Large intestine (tissue), 3 donors: ENCODE measurements around the gene IL18. TPM values are rescaled to one million over a fixed set of nuclear protein-coding genes. Genes with fewer than 3 reads are reported as not detected.
A peak's percentile ranks its signal among the peaks of the same experiment; 100 is the strongest.

Source experiments
- DNase-seq, 2 donors: peaks; one replicate each; pipeline versions ENCODE4 v3.0.0 to v3.0.0-alpha.2; 2013
- H3K27ac ChIP-seq: one replicate; pipeline ENCODE4 v1.5.1; 2013; ENCODE audit warnings: low read length
- H3K27me3 ChIP-seq: 2 replicates; pipeline ENCODE4 v1.6.1; 2013; ENCODE audit warnings: low read length; ENCODE audit not compliant: control insufficient read depth, insufficient read depth
- H3K36me3 ChIP-seq: 2 replicates; pipeline ENCODE4 v1.6.1; 2013; ENCODE audit warnings: low read length; ENCODE audit not compliant: control insufficient read depth, insufficient read depth
- H3K4me1 ChIP-seq: one replicate; pipeline ENCODE4 v1.6.1; 2013; ENCODE audit warnings: low read length; ENCODE audit not compliant: control insufficient read depth, insufficient read depth
- H3K4me3 ChIP-seq: one replicate; pipeline ENCODE4 v1.5.1; 2013; ENCODE audit warnings: low read length
- H3K9me3 ChIP-seq: one replicate; pipeline ENCODE4 v1.6.1; 2013; ENCODE audit warnings: mild to moderate bottlenecking, low read depth, low read length, moderate library complexity; ENCODE audit not compliant: control insufficient read depth
- WGBS: methylation state at CpG from one replicate; pipeline ENCODE4 v1.1.5; 2013; ENCODE audit warnings: low lambda C conversion rate; ENCODE audit not compliant: insufficient coverage; 5-methylcytosine and 5-hydroxymethylcytosine counted together
- polyA plus RNA-seq: library from polyadenylated mRNA; unstranded; fragments of 120-200 nt; gene quantifications from one replicate; pipeline ENCODE4 v1.2.1, GENCODE V29; 2013

IL18 gene
- polyA plus RNA-seq, 1 donor, result 60.7 TPM

DNA sequence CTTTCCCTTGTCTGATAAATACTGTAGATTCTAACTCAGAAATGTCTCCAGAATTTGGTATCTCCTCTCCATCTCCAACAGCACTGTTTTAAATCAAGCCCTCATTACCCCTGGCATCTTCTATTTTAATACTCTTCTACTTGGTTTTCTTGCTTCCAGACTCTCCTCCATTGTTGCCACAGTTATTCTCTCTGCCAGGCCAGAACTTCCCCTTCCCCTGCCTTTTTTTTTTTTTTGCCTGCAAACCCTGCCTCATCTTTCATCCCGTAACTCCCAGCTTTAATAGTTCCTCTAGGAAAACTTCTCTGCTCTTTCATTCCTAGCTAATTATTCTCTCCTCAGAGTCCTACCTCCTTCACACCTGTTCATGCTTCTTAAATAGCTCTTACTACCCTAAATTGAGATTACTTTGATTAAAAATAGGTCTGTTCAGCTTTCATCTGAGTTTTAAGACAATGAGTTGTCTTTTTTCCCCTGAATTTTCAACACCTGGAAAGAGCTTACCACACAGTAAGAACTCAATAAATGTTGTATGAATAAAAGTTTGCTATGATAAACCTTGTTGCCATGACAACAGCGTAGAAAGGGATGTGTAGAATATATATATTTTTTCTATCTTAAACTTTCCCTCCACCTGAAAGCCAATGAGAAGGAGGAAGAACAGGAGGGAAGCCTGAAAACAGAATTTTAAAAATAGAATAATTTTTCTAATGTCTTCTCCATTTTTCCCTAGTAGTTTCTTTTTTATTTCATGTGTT lies 3.6 kb downstream of the IL18 start:
- DNase-seq, result no peak
- WGBS, result no CpG with 5 or more reads among the region's 2 CpGs
- H3K9me3 ChIP-seq, result no peaks in the 10 kb centered on the region
- H3K4me3 ChIP-seq, result no peak overlapping the region
- no peak overlapping the region for H3K27ac ChIP-seq
- H3K36me3 ChIP-seq, result no peaks in the 10 kb centered on the region
- H3K27me3 ChIP-seq, result no peaks in the 10 kb centered on the region
- peaks cover 3% of the 10 kb centered on the region for H3K4me1 ChIP-seq

DNA sequence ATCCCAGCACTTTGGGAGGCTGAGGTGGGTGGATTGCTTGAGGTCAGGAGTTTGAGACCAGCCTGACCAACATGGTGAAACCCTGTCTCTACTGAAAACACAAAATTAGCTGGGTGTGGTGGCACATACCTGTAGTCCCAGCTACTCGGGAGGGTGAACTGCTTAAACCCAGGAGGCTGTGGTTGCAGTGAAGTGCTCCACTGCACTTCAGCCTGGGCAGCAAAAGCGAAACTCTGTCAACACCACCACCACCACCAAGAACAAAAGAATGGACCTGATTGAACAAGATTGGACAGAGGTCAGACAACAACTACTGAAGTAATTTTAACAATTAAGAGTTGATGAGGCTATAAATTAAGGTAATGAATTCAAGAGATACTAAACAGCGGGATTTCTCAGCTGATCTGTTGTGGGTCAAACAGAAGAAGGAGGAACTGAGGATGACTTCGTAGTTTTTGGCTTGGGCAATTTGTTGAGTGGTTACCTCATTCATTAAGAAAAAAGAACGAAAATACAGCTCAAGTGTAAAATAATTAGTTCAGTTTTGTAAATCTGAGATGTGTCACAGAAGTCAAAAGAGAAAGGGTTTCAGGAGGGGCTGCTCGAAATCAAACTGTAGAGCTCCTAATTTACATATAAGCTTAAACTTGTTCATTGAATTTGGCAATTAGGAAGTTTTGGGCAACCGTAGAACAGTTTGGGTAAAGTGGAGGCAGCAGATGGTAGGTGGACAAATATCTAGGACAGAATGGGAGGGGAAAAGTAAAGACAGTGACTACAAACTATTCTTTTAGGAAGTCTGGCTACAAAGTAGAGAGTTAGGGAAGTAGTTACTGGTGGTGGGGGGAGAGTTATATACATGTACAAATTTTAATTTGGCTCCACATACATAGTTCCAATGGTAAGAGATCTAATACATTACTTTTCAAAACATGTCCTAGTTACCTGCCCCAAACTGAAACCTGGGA lies 4.5 kb downstream of the IL18 start:
- WGBS, result 92% methylated on average over 2 of the region's 7 CpGs
- H3K36me3 ChIP-seq, result no peaks in the 10 kb centered on the region
- H3K4me3 ChIP-seq, result no peak overlapping the region
- H3K9me3 ChIP-seq, result no peaks in the 10 kb centered on the region
- H3K27me3 ChIP-seq, result no peaks in the 10 kb centered on the region
- H3K4me1 ChIP-seq, result peaks cover 3% of the 10 kb centered on the region
- no peak overlapping the region for H3K27ac ChIP-seq
- DNase-seq, result no peak

GRCh38 chr11:112156956-112157766 lies 6.7 kb downstream of the IL18 start:
- no peak overlapping the region for H3K4me3 ChIP-seq
- H3K4me1 ChIP-seq, result no peaks in the 10 kb centered on the region
- no peaks in the 10 kb centered on the region for H3K27me3 ChIP-seq
- peak in 1 of 2 donors; percentile 49 for DNase-seq
- H3K27ac ChIP-seq, result peak overlapping the region; percentile 54
- H3K36me3 ChIP-seq, result peaks cover 3% of the 10 kb centered on the region
- 43% methylated on average over 1 of the region's 4 CpGs for WGBS
- no peaks in the 10 kb centered on the region for H3K9me3 ChIP-seq

DNA sequence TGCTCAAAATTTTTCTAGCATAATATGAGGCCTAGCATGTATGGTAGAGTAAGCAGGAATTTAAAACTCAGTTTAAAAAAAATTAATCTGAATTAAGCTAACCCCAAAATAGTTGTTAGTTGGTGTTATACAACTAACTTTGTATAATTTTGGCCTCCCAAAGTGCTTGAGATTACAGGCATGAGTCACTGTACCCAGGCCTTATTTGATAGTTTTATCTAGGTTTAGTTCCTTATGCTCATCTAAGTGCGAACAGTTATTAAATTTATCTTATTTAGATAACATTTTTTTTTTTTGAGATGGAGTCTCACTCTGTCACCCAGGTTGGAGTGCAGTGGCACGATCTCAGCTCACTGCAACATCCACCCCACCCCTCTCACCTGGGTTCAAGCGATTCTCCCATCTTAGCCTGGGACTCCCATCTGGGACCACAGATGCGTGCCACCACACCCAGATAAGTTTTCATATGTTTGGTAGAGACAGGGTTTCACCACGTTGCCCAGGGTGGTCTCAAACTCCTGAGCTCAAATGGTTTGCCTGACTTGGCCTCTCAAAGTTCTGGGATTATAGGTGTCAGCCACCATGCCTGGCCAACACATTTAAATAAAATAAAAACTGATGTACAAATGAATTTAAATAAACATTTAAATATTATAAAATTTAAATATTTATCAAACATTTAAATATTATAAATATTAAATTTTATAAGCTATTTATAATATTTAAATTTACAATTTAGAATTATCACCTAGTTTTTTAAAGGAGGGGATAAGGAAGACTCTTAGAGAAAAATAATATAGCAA lies 7.5 kb downstream of the IL18 start:
- no peaks in the 10 kb centered on the region for H3K4me1 ChIP-seq
- no peaks in the 10 kb centered on the region for H3K27me3 ChIP-seq
- H3K9me3 ChIP-seq, result no peaks in the 10 kb centered on the region
- no peak overlapping the region for H3K4me3 ChIP-seq
- WGBS, result no CpG with 5 or more reads among the region's 5 CpGs
- no peak for DNase-seq
- H3K36me3 ChIP-seq, result peaks cover 3% of the 10 kb centered on the region
- no peak overlapping the region for H3K27ac ChIP-seq

DNA sequence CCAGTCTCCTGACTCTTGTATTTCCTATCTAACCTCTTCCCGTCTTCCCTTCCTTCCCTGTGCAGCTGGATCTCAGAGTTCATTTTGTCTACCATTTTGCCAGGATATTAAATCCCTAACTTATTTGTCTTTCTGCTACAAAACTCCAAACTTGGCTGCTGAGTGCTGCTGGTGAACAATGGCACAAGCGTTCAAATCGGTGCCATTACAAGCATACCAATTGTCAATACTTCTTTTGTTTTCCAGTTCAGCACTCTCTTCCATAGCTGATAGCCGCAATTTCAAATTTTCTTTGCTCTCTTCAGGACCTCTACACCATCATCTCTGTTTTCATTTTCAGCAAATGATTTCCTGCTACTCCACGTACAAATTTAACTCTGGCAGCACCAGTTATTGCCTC lies 13.4 kb downstream of the IL18 start:
- H3K4me1 ChIP-seq, result no peaks in the 10 kb centered on the region
- 88% methylated on average over 3 of the region's 5 CpGs for WGBS
- no peaks in the 10 kb centered on the region for H3K9me3 ChIP-seq

DNA sequence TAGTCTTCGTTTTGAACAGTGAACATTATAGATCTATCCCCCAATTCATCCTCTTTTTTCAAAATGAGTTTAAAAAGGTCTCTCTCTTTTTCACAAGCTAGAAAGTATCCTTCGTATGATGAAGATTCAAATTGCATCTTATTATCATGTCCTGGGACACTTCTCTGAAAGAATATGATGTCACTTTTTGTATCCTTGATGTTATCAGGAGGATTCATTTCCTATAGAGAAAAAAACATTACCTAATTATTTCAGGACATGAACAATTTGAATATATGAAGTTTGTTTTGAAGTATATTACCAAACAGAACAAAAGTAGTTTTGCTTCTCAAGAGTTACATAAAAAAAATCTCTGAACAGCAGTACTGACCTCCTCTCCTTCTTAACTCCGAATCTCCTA lies 20.3 kb downstream of the IL18 start:
- Histone ChIP-seq H3K4me3 (no peak overlapping the region), H3K36me3 (no peaks in the 10 kb centered on the region), H3K9me3 (peaks cover 2% of the 10 kb centered on the region), H3K4me1 (no peaks in the 10 kb centered on the region), H3K27ac (no peak overlapping the region), H3K27me3 (no peaks in the 10 kb centered on the region)
- 100% methylated on average over 2 of the region's 3 CpGs for WGBS
- DNase-seq, result no peak

More for the DNA sequence above, 13.4 kb downstream of the IL18 start:
- DNase-seq, result no peak
- H3K27ac ChIP-seq, result no peak overlapping the region
- peaks cover 3% of the 10 kb centered on the region for H3K36me3 ChIP-seq
- no peak overlapping the region for H3K4me3 ChIP-seq
- no peaks in the 10 kb centered on the region for H3K27me3 ChIP-seq

DNA sequence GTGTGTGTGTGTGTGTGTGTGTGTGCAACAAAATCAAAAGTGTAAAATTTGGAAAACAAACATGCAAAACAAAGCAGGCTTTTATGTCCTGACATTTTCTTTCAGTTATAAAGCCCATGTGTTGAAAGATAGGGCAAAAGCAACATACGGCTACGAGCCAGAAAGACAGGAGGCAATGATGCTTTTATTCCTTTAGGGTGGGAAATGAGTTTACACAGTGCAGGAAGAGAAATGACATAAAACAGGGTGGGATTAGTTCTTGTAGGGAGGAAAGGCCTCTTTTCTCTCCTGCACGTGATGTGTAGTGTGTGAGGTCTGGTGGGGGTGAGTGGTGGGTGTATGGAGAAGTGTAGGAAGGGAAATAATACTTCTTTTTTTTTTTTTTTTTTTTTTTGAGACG lies 29.4 kb downstream of the IL18 start:
- no CpG with 5 or more reads among the region's 4 CpGs for WGBS
- H3K27me3 ChIP-seq, result no peaks in the 10 kb centered on the region
- no peak overlapping the region for H3K27ac ChIP-seq
- DNase-seq, result no peak
- H3K36me3 ChIP-seq, result no peaks in the 10 kb centered on the region
- no peak overlapping the region for H3K4me3 ChIP-seq
- no peaks in the 10 kb centered on the region for H3K9me3 ChIP-seq
- H3K4me1 ChIP-seq, result peaks cover 17% of the 10 kb centered on the region

DNA sequence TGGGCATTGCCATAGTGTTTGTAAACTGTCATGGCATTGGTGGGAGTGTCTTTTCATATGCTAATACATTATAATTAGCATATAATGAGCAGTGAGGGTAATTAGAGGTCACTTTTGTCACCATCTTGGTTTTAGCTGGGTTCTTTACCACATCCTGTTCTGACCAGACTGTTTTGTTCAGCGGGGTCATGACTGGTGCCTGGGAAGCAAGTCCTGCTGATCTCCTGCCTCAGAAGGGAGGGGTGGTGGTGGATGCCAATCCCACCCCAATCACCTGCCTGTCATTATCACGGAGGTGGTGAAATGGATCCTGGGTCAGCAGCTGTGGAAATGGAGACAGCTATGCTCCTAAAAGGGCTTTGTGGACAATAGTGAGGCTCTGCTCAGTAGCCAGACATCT lies 31.2 kb downstream of the IL18 start:
- no peaks in the 10 kb centered on the region for H3K27me3 ChIP-seq
- no peaks in the 10 kb centered on the region for H3K9me3 ChIP-seq
- H3K4me1 ChIP-seq, result peaks cover 23% of the 10 kb centered on the region
- H3K4me3 ChIP-seq, result no peak overlapping the region
- no peak for DNase-seq
- no peaks in the 10 kb centered on the region for H3K36me3 ChIP-seq
- no CpG with 5 or more reads among the region's 2 CpGs for WGBS
- H3K27ac ChIP-seq, result no peak overlapping the region

GRCh38 chr11:112129656-112130055 lies 34.2 kb downstream of the IL18 start:
- H3K4me1 ChIP-seq, result peaks cover 23% of the 10 kb centered on the region
- no peak overlapping the region for H3K27ac ChIP-seq
- no peaks in the 10 kb centered on the region for H3K9me3 ChIP-seq
- H3K4me3 ChIP-seq, result no peak overlapping the region
- no peak for DNase-seq
- no peaks in the 10 kb centered on the region for H3K27me3 ChIP-seq
- WGBS, result 100% methylated on average over 1 of the region's 5 CpGs
- no peaks in the 10 kb centered on the region for H3K36me3 ChIP-seq
